UCSD-AML1 (cell line): ENCODE measurements around the gene COASY.

Experiments
- DNase-seq: peaks from one replicate; lab custom pipeline; 2025; ENCODE audit not compliant: unreplicated experiment; lab: John Stamatoyannopoulos, UW

COASY gene

DNA sequence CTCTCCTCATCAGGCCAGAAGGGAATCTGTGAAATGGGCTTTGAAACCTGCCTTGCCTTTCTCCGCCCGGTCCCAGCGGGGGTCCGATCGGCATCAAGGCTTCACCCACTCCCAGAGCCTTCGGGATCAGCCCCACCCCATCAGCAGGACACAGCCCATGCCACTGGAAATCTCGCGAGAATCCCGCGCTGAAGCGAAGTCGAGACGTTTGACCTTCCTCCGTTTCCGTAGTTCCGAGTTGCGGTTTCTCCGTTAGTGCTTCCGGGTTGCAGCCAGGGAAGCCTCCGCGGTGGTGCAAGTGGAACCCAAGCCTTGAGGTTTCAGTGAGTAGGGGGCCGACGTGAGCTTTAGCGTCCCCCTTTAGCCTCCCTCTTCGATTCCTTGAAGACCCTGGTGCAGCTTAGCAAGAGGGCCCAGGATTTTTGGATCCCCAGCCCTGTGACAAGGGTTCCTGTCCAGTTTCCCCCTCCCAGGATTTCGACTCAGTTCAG is at the start of gene COASY:
TSS of gene COASY (plus strand) at position 252 of the 491 bp plus-strand sequence. CDS start 475 bp downstream, outside the sequence.
- peak; percentile 92 for DNase-seq

DNA sequence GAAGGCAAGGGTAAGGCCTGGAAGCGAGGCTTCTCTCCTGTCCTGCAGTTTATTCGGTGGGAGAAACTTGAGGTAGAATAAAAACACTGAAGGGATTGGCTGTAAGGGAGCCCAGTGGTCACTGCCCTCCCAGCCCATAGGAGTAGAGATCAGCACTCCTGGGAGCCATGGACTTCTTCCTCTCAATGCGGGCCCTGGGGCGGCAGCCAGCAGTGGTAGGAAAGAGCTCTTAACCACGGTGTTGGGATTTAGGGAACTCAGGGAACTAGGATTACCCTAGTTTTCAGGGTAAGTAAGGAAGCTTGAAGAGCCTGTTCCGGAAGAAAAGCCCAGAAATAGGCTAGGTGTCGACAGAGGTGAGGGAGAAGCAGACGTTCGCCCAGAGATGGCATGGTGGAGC is 49.7 kb upstream of the COASY start:
- DNase-seq: no peak

DNA sequence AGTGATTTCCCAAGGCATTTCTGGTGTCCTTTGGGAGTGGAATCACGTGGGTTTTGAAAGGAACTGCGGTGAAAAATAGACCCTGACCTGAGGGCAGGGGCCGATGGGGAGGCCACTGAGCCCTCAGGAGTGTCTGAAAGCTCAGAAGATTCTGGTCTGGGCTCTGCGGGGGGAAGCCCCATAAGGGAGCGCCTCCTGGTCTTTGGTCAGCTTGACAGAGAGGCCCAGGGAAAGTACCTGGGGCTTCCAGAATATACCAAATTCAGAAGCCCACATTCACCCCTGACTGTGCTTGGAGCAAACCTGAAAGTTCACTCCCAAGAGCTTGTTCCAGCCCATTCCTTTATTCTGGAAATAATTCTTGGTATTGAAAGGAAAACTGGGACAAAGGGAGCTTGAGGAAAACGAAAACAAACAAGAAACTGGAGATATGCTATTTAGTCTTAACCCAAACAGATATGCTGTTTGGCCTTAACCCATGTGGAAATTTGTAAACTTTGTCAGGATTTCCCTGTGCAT is 49.2 kb upstream of the COASY start:
- no peak for DNase-seq

DNA sequence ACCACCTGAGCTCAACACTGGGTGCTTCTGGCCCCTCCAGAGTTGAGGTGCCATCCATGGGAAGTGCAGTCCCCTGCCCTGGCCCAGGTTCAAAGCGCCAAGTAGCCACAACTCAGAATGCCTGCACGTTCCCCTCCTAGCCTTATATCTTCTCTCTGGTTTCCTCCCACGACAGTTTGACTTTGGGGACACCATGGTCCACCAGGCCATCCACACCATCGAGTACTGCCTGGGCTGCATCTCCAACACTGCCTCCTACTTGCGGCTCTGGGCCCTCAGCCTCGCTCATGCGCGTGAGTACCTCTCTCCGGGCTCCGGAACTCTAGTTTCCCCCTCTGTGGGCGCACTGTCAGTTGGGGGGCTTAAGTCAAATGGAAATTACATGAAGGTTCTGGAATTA is 48.3 kb upstream of the COASY start:
- DNase-seq: no peak

DNA sequence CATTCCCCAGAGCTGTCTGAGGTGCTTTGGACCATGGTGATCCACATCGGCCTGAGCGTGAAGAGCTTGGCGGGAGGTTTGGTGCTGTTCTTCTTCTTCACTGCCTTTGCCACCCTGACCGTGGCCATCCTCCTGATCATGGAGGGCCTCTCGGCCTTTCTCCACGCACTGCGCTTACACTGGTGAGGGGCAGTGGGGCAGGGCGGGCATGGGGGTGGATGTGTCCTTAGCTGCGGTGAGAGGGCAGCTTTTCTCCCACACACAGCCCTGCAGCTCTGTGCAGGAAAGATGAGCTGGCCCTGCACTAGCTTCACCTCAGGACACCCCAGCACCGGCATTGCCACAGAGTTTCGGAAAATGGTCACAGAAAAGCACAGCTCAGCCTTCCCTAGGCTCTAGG is 47.7 kb upstream of the COASY start:
- no peak for DNase-seq

DNA sequence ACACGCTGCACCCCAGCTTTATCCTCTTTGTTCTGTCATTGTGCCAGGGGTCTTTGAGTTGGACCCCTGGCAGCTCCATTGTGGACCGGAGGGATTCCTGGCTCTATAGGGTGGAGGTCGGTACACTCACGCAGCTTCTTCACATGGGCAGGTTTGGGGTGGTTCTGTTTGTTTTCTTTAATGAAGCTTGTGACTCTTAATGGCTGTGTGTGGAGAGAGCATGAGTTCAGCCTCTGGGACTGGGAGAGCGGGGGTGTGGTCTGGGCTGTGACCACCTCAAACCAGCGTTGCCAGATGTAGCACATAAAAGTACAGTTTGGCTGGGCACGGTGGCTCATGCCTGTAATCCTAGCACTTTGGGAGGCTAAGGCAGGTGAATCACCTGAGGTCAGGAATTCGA is 47.1 kb upstream of the COASY start:
- DNase-seq: no peak

DNA sequence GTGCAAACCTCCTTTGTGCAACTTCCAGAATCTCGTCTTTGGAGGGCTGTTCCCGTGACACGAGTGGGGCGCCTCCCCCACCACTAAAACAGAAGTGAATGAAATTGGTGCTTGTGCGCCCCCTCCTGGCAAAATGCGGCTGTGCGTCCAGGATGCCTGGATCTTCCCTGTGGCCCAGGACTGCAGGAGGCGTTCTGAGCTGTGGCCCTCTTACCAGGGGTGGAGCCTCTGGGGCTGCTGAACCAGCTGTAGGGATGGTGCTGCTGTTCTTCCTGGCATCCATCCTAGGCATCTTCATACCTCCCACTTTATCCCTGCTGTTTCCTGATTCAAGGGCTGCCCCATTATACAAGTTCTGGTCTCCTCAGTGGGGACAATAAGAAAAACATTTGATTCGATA is 44.4 kb upstream of the COASY start:
- peak; percentile 92 for DNase-seq

DNA sequence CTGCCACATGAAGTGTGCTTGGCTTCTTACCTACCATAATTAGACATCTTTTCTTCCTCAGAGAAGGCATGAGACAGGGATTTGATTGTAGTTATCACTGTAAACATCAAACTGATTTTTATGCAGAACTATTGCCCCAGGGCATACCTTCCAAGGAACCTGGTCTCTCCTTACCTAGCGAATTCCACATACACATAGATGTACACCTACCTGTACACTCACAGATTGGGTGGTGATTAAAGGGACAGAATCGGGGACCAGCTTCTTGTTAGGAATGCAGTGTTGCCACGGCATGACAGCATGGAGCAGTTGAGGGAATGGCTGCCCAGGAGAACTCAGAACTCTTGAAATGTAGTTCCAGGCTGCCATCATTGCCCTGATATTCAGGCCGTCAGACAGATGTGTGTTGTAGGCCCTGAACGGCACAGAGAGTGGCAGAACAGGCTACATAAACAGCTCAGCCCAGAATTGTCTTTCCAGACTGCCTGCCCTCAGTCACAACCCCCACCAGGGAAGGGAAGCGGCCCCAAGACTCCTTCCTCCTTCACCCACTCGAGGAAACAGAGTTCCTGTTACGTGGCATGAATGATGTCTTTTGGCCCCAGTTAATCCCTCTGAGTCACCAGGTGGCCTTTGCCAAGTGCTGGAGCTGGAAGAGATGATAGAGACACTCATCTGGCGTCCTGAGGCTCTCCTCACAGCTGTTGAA is 43.7 kb upstream of the COASY start:
- peak; percentile 71 for DNase-seq

DNA sequence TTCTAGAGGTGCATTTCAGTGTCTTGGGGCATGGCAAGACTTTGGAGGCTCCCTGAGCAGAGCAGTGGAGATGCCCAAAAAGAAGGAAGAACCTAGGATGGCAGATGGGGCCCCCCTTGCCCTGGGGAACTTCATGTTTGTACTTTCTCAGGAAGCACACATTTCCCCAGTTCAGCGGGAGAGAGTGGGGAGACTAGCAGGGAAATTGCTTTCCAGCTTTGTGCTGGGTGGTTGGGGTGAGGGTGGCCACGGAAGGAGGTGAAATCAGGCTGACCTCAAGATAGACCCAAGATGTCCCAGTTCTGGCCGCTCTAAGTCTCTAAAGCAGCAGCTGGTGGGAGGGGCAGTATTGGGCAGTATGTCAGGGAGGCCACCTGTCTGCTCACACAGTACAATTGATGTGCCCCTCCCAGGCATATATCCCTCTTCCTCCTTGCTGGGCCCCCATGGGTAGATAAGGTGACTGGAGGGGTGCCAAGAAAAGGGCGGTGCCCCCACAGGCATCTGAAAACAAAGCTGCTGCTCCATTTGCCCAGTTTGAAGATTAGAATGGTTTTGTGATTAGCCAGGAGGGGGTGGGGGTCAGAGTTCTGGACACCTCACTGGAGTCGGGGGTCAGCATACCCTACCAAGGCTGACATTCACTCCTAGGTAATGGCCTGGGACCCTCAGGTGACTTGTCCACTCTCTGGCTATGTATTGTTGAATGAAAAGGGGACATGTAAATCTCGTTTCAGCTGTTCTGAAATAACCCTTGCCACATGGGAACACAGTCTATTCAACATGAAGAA is 43.0 kb upstream of the COASY start:
- peak; percentile 57 for DNase-seq

DNA sequence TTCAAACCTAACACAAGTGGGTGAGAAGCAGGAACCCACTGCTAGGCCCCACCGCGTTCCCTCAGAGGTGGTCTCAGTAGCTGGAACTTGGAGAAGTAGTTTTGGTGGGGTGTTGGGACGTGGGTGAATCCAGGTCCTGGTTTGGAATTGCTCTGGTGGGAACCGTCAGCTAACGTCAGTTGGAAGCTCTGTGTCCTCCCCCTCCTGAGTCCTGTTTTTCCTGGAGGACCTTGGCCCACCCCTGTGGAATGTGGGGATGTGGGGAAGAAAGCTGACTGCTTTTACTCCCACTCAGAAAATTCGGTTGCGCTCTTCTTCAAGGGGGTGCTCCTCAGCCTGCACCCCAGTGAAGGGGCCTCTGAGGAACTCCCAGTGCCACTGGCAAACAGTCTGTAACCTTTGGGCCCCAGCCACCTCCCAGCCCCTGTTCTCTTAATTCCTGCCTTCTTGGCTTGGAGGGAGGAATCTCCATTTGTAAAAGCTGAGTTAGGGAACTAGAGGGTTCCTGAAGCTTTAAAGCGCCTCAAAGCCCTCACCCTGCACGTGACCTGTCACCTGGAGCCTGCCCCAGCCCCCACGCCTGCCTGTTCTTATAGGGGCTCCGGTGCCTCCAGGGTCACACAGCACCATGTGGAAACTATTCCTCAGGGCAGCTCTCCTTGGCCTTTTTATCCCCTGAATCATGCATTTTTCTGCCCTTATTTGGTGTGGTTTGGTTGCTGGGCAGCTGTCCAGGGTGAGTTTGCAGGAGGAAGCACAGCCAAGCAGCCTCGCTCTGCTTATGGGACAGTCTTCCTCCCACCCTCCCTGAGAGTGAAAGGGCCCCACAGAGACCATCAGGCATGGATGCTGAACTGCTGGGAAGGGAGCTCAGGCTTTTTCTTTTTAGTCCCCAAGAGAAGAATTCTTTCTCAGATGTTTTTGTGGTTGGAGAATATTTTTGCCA is 42.1 kb upstream of the COASY start:
- peak; percentile 37 for DNase-seq

DNA sequence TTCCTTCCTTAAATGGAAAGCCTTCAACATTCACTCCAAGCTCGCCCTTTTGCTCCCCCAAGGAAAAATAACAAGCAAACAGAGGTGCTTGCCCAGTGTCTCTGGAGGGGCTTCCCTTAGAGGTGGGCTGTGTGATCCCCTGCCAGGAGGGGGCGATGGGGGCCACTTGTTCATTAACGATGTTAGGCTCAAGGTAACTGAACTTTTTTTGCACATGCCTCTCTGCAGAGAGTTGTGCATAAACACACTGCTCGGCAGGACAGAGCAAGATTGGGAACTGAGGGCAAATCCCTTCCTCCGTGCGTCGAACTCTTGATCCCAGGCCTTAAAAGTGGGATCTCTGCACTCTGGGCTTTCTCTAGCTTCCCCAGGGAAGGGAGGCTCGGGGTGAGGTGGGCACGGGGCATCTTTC is 41.4 kb upstream of the COASY start:
- DNase-seq: peak; percentile 23

DNA sequence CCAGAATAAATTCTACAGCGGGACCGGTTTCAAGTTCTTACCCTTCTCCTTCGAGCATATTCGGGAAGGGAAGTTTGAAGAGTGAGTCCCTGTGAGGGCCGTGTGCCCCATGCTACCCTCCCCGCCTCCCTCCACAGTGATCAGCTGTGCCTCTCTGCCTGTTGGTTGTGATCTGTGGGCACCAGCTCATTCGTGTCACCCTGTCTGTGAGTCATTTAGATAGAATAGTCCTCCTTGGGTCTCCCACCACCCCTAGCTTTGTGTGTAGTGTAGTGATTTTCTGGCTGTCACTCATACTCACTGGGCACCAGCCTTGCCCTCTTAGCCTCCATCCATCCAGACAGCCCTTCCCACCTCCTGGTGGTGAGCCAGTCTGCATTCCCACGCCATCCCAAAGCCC is 40.9 kb upstream of the COASY start:
- DNase-seq: no peak

DNA sequence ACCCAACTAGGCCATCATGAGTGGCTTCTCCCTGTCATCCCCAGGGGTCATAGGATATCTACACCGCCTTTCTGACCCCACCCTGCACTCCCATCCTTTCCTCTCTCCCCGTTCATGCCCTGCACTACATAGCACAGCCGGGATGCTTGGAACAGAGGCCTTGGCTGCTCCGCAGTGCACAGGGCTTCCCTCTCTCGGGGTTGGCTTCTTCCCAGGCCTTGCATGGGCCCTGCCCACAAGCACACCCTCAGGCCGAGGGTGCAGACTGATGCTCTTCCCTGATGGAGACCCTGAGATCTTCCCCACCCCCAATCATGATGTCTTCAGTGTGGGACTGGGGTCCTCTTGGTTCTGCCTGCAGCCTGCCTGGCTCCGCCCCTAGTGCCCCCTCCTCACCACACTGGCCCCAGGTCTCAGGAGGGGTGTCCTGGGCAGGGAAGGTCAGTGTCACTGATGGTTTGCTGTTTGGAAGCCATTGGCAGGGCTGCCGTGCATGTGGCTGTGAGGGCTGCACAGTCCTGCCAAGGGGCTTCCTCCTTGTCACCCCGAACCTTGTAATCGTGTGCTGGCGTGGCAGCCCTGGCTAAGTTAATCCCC is 40.2 kb upstream of the COASY start:
- DNase-seq: no peak

DNA sequence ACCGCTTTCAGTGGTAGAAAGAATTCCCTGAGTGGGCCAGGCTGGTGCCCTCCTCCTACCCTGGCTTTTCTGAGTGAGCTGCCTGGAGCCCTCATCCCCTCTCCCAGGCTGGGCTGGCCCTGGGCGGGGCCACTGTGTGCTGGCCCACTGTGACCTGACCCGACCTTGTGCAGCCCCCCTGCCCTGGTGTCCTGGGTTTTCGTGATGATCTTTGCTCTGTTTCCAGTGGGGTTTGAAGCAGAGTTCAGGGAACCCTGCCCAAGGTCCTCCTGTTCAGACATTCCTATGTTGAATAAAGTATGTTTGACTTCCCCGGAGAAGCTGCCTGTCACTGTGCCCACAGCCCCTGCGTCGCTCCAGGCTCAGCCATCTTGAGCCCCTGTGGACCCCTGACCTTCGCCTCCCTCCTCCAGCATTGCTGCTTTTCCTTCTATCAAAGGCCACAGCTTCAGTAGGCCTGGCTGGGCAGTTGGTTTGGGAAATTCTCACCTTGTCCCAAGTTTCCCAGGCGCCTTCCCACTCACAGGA is 39.6 kb upstream of the COASY start:
- DNase-seq: no peak

DNA sequence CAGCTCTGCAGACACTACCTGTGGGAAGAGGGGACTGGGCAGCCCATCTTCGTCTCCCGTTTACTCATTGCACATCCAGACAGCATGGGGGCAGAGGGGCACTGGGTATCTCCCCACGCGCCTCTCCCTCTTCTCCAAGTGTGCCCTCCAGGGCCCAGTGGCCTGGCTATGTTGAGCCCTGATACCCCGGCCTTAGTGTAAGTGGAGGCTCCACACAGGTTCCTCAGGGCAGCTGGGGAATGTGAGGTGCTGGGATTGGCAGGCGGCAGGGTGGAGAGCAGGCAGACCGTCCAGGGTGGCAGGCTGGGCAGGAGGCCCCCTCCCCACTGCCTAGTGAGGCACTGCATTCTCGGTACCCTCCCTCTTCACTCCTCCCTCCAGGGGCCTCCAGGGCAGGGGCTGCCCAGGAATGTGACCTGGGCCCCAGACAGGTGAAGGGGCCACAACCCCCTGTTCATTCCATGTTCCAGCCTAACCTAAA is 39.1 kb upstream of the COASY start:
- DNase-seq: no peak

DNA sequence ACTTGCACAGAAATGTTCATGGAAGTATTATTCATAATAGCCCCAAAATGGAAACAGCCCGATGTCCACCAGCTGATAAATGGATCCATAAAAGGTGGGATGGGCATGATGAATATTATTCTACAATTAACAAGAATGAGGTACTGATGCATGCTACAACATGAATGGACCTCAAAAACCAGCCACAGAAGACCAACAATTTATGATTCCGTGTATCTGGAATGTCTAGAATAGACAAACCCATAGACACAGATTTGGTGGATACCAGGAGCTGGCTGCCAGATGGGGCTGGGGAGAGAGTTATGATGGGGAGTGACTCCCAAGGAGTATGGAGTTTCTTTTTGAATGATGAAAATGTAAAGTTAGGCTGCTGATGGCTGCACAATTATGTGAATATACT is 36.7 kb upstream of the COASY start:
- DNase-seq: no peak

DNA sequence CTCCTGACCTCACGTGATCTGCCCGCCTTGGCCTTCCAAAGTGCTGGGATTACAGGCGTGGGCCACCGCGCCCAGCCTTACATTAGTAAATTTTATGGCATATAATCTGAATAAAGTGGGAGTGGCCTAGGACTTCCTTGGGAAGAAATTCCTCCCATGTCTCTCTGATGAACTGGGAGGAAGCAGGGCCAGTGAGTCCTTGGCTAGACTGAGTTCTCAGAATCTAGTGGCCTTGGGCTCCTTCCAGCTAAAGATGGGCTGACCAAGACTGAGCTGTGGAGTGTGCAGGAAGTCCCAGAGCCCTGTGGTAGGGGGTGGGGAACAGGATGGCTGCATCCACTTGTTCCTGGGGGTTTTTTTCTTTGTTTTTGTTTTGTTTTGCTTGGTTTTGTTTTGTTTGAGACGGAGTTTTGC is 35.9 kb upstream of the COASY start:
- DNase-seq: peak; percentile 23

DNA sequence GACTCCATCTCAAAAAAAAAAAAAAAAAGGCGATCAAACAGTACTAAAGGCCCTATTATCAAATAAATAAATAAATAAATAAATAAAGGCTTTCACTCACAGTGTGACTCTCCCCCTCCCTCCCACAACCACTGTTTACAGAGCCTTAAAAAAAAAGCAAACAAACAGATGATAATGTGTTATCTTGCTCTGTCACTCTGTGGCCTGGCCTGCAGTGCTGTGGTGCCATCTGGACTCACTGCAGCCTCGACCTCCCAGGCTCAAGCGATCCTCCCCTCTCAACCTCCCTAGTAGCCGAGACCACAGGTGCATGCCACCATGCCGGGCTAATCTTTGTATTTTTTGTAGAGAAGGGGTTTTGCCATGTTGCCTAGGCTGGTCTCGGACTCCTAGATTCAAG is 34.0 kb upstream of the COASY start:
- DNase-seq: no peak

DNA sequence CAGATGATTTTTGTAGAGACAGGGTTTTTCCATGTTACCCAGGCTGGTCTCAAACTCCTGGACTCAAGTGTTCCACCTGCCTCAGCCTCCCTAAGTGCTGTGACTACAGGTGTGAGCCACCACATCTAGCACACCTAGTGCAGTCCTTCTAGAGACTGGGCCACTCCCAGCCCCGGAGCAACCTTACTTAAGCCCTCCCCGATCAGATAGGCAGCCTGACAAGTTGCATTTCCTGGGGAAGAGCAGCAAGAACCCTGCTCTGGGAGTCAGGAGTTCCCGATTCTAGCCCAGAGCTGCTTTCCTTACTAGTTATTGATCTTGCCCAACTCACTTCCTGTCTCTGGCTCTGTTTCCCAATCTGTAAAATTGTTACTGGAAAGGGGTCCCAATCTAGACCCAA is 32.9 kb upstream of the COASY start:
- no peak for DNase-seq

DNA sequence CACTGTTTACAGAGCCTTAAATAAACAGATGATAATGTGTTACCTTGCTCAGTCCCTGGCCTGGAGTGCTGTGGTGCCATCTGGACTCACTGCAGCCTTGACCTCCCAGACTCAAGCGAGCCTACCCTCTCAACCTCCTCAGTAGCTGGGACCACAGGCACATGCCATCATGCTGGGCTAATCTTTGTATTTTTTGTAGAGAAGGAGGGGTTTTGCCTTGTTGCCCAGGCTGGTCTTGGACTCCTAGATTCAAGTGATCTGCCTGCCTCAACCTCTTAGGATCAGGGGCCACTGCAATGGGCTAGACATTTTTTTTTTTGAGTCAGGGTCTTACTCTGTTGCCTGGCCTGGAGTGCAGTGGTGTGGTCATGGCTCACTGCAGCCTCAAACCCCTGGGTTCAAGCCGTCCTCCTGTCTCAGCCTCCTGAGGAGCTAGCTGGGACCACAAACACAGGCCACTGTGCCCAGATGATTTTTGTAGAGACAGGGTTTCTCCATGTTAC is 30.9 kb upstream of the COASY start:
- DNase-seq: no peak
